H9 (cell line): ENCODE data around the gene TMIE. TPM values are rescaled to one million over a fixed set of nuclear protein-coding genes. Genes with fewer than 3 reads are reported as not detected.

Experiments used
- DNase-seq: peaks from one replicate; pipeline ENCODE4 v3.0.0-alpha.2; 2017
- H2AFZ ChIP-seq: one replicate; pipeline ENCODE4 v1.6.1; 2013; ENCODE audit warnings: mild to moderate bottlenecking, low read length, control low read depth, moderate library complexity
- H2AK5ac ChIP-seq: 2 replicates; pipeline ENCODE4 v1.6.1; 2013; ENCODE audit warnings: low read length, control low read depth, mixed read lengths; ENCODE audit not compliant: insufficient read length
- H2BK120ac ChIP-seq: one replicate; pipeline ENCODE4 v1.6.1; 2013; ENCODE audit warnings: low read depth, mild to moderate bottlenecking, low read length, control low read depth, inconsistent platforms; ENCODE audit not compliant: poor library complexity, severe bottlenecking
- H2BK12ac ChIP-seq: 2 replicates; pipeline ENCODE4 v1.6.1; 2013; ENCODE audit warnings: low read length, control low read depth, mixed read lengths, low read depth; ENCODE audit not compliant: insufficient read length
- H2BK15ac ChIP-seq: 2 replicates; pipeline ENCODE4 v1.6.1; 2013; ENCODE audit warnings: low read depth, low read length, control low read depth
- H2BK20ac ChIP-seq: one replicate; pipeline ENCODE4 v1.6.1; 2013; ENCODE audit warnings: low read depth, mild to moderate bottlenecking, low read length, control low read depth, inconsistent platforms; ENCODE audit not compliant: poor library complexity, severe bottlenecking
- H2BK5ac ChIP-seq: 2 replicates; pipeline ENCODE4 v1.6.1; 2013; ENCODE audit warnings: low read length, control low read depth, mixed read lengths; ENCODE audit not compliant: insufficient read length
- H3K14ac ChIP-seq: 2 replicates; pipeline ENCODE4 v1.6.1; 2013; ENCODE audit warnings: low read length, control low read depth; ENCODE audit not compliant: insufficient read depth
- H3K18ac ChIP-seq: 2 replicates; pipeline ENCODE4 v1.6.1; 2013; ENCODE audit warnings: low read depth, mild to moderate bottlenecking, mixed read lengths, low read length, control low read depth; ENCODE audit not compliant: insufficient read length
- H3K23ac ChIP-seq: 2 replicates; pipeline ENCODE4 v1.6.1; 2013; ENCODE audit warnings: low read length, control low read depth, mixed read lengths, low read depth; ENCODE audit not compliant: insufficient read length
- H3K23me2 ChIP-seq: 2 replicates; pipeline ENCODE4 v1.6.1; 2013; ENCODE audit warnings: low read depth, mild to moderate bottlenecking, mixed read lengths, low read length, control low read depth; ENCODE audit not compliant: insufficient read length, poor library complexity, severe bottlenecking
- H3K27ac ChIP-seq: 2 replicates; pipeline ENCODE4 v1.5.1; 2013; ENCODE audit warnings: low read length, control low read depth, mixed read lengths, low read depth; ENCODE audit not compliant: insufficient read length
- H3K27me3 ChIP-seq: 2 replicates; pipeline ENCODE4 v1.6.1; 2013; ENCODE audit warnings: low read length, control low read depth, inconsistent platforms; ENCODE audit not compliant: insufficient read depth
- H3K4ac ChIP-seq: 2 replicates; pipeline ENCODE4 v1.6.1; 2013; ENCODE audit warnings: low read depth, mild to moderate bottlenecking, control low read depth, inconsistent platforms, low read length, moderate library complexity
- H3K4me1 ChIP-seq: 2 replicates; pipeline ENCODE4 v1.6.1; 2013; ENCODE audit warnings: low read length, control low read depth, inconsistent platforms; ENCODE audit not compliant: insufficient read depth
- H3K4me2 ChIP-seq: 2 replicates; pipeline ENCODE4 v1.6.1; 2013; ENCODE audit warnings: low read length, control low read depth, mixed read lengths; ENCODE audit not compliant: insufficient read length, insufficient read depth
- H3K56ac ChIP-seq: 2 replicates; pipeline ENCODE4 v1.6.1; 2013; ENCODE audit warnings: low read depth, mild to moderate bottlenecking, mixed read lengths, low read length, control low read depth; ENCODE audit not compliant: insufficient read length
- H3K79me1 ChIP-seq: 2 replicates; pipeline ENCODE4 v1.6.1; 2013; ENCODE audit warnings: low read depth, mild to moderate bottlenecking, moderate library complexity, low read length, control low read depth, inconsistent platforms; ENCODE audit not compliant: insufficient read depth, poor library complexity, severe bottlenecking
- H3K79me2 ChIP-seq: 2 replicates; pipeline ENCODE4 v1.6.1; 2013; ENCODE audit warnings: low read length, control low read depth, inconsistent platforms; ENCODE audit not compliant: insufficient read depth
- H3K9ac ChIP-seq: 2 replicates; pipeline ENCODE4 v1.6.1; 2013; ENCODE audit warnings: low read length, control low read depth, mixed read lengths; ENCODE audit not compliant: insufficient read length; ENCODE audit errors: extremely low read depth
- H3K9me3 ChIP-seq: one replicate; pipeline ENCODE4 v1.6.1; 2013; ENCODE audit warnings: low read depth, low read length, inconsistent platforms; ENCODE audit not compliant: control insufficient read depth
- H3T11ph ChIP-seq: one replicate; pipeline ENCODE4 v1.6.1; 2013; ENCODE audit warnings: mild to moderate bottlenecking, low read length, control low read depth, inconsistent platforms
- H4K20me1 ChIP-seq: one replicate; pipeline ENCODE4 v1.6.1; 2013; ENCODE audit not compliant: control insufficient read depth, insufficient read length, insufficient read depth
- H4K5ac ChIP-seq: 2 replicates; pipeline ENCODE4 v1.6.1; 2013; ENCODE audit warnings: low read depth, mild to moderate bottlenecking, mixed read lengths, low read length, control low read depth; ENCODE audit not compliant: insufficient read length
- H4K8ac ChIP-seq: replicated peaks from 2 replicates; pipeline ENCODE4 v1.6.1; 2013; ENCODE audit warnings: low read length, control low read depth, mixed read lengths, low read depth; ENCODE audit not compliant: insufficient read length
- H4K91ac ChIP-seq: 2 replicates; pipeline ENCODE4 v1.6.1; 2013; ENCODE audit warnings: low read depth, mild to moderate bottlenecking, moderate library complexity, mixed read lengths, low read length, control low read depth; ENCODE audit not compliant: insufficient read length
- H3K27ac Mint-ChIP-seq, 3 experiments: 2 replicates in 2 of 3; 3 replicates in 1 of 3; pipeline ENCODE4 v1.8.0; 2020 to 2021; ENCODE audit warnings: mixed read lengths in 3 of 3, mild to moderate bottlenecking in 1 of 3, moderate library complexity in 1 of 3
- H3K27me3 Mint-ChIP-seq: 2 replicates; pipeline ENCODE4 v1.8.0; 2021; ENCODE audit warnings: low read depth, mild to moderate bottlenecking, moderate library complexity, mixed read lengths
- H3K36me3 Mint-ChIP-seq, 3 experiments: 2 replicates in 2 of 3; 3 replicates in 1 of 3; pipeline ENCODE4 v1.8.0; 2020 to 2021; ENCODE audit warnings: low read depth in 3 of 3, mixed read lengths in 3 of 3; ENCODE audit not compliant: insufficient read depth in 1 of 3
- H3K4me1 Mint-ChIP-seq, 2 experiments: 2 replicates each; pipeline ENCODE4 v1.8.0; 2020; ENCODE audit warnings: mixed read lengths in 2 of 2
- H3K4me3 Mint-ChIP-seq, 2 experiments: 2 replicates in 1 of 2; 3 replicates in 1 of 2; pipeline ENCODE4 v1.8.0; 2020 to 2021; ENCODE audit warnings: mild to moderate bottlenecking in 2 of 2, mixed read lengths in 2 of 2, moderate library complexity in 1 of 2
- H3K9me3 Mint-ChIP-seq, 2 experiments: 2 replicates in 1 of 2; 3 replicates in 1 of 2; pipeline ENCODE4 v1.8.0; 2020; ENCODE audit warnings: mild to moderate bottlenecking in 2 of 2, mixed read lengths in 2 of 2, moderate library complexity in 1 of 2
- CTCF ChIP-seq: fragments of 200-600 bp; sonication (generic); conservative IDR thresholded peaks from 3 replicates; pipeline ENCODE4 v1.8.0; 2021; ENCODE audit warnings: antibody characterized with exemption, mild to moderate bottlenecking
- whole genome bisulfite sequencing: extraction: QIAGEN DNeasy Blood & Tissue Kit; methylation state at CpG from one replicate; pipeline ENCODE4 v1.1.7; 2013; ENCODE audit warnings: missing lambda C conversion rate, low lambda C conversion rate, mixed read lengths; ENCODE audit not compliant: insufficient read length; ENCODE audit errors: extremely low coverage; 5-methylcytosine and 5-hydroxymethylcytosine counted together
- total RNA-seq: library from RNA; stranded (reverse); gene quantifications from 2 replicates; pipeline ENCODE4 v1.2.1, GENCODE V29; 2021

Gene TMIE
- total RNA-seq, 1 experiment from 2014 or later = 0.63 TPM

DNA sequence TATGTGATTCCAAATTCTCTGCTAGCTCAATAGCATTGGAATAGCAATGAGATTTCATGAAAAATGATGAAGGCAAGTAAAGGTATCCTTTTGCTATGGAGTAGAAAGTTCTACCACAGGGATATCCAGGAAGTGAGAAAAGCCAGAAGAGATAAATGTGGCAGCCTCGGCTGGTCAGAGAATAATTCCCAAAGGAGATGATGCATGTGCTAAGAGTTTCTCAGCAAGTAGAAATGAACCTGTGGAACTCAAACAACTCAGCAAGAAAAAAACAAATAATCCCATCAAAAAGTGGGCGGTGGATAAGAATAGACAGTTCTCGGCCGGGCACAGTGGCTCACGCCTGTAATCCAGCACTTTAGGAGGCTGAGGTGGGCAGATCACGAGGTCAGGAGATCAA is 45.9 kb upstream of the TMIE start:
- H4K8ac ChIP-seq = no peak overlapping the region
- Mint-ChIP-seq H3K4me3 (no peak overlapping the region), H3K36me3 (peaks cover 0 to 9% (median 8%) of the 10 kb centered on the region in 3 experiments), H3K27ac (no peak overlapping the region; a peak in 1 of 7 replicates), H3K4me1 (peaks cover 44 to 46% of the 10 kb centered on the region in 2 experiments), H3K27me3 (peaks cover 2% of the 10 kb centered on the region; the same call in 1 of the 2 replicates), H3K9me3 (peaks cover 15 to 20% of the 10 kb centered on the region in 2 experiments)
- peaks cover 9% of the 10 kb centered on the region; the same call in 1 of the 2 replicates for H3K4me1 ChIP-seq
- no peak overlapping the region for H2BK20ac ChIP-seq
- no peak overlapping the region for H2AFZ ChIP-seq
- H3T11ph ChIP-seq = no peak overlapping the region
- DNase-seq = no peak
- H2BK120ac ChIP-seq = no peak overlapping the region
- H3K79me2 ChIP-seq = no peaks in the 10 kb centered on the region
- H2BK12ac ChIP-seq = no peak overlapping the region
- H4K5ac ChIP-seq = no peak overlapping the region
- no peak overlapping the region for H2AK5ac ChIP-seq
- no peaks in the 10 kb centered on the region for H3K9me3 ChIP-seq
- no peak for TF ChIP-seq CTCF
- no peaks in the 10 kb centered on the region for H3K27me3 ChIP-seq
- no peak overlapping the region for H2BK5ac ChIP-seq
- WGBS = no CpG with 5 or more reads among the region's 6 CpGs
- H2BK15ac ChIP-seq = no peak overlapping the region
- H3K27ac ChIP-seq = no peak overlapping the region
- no peak overlapping the region for H3K14ac ChIP-seq
- H4K91ac ChIP-seq = no peak overlapping the region
- H3K4ac ChIP-seq = no peak overlapping the region
- no peak overlapping the region for H3K18ac ChIP-seq
- no peaks in the 10 kb centered on the region for H3K23me2 ChIP-seq
- no peaks in the 10 kb centered on the region for H3K79me1 ChIP-seq
- H3K56ac ChIP-seq = no peak overlapping the region
- H3K9ac ChIP-seq = no peak overlapping the region
- H4K20me1 ChIP-seq = no peaks in the 10 kb centered on the region
- H3K4me2 ChIP-seq = no peak overlapping the region
- H3K23ac ChIP-seq = no peak overlapping the region
